GM23338 (cell line): ENCODE data around the gene TBC1D16.

Source experiments
- CREB1 ChIP-seq: fragments of 250-450 bp; sonication (Bioruptor Pico); IDR thresholded peaks from 2 replicates; pipeline ENCODE4 v1.5.0; 2020; ENCODE audit warnings: low read depth, mild to moderate bottlenecking, moderate library complexity
- CTCF ChIP-seq, 2 experiments: fragments of 200-600 bp in 1 of 2; sonication (generic) in 1 of 2; conservative IDR thresholded peaks; 2 replicates each; pipeline versions ENCODE4 v1.5.1 to v1.6.1; 2016 to 2017; ENCODE audit warnings: antibody characterized with exemption in 2 of 2, low read depth in 2 of 2, mild to moderate bottlenecking in 2 of 2, moderate library complexity in 1 of 2
- EZH2 ChIP-seq: fragments of 200-600 bp; sonication (generic); IDR thresholded peaks from one replicate; pipeline ENCODE4 v1.8.0; 2017; ENCODE audit warnings: antibody characterized with exemption, mild to moderate bottlenecking, low read depth; ENCODE audit not compliant: unreplicated experiment
- JUNB ChIP-seq: IDR thresholded peaks from one replicate; pipeline ENCODE4 v1.6.1; 2016; ENCODE audit warnings: antibody characterized with exemption; ENCODE audit not compliant: unreplicated experiment
- STAT1 ChIP-seq: IDR thresholded peaks from one replicate; pipeline ENCODE4 v1.6.1; 2016; ENCODE audit warnings: antibody characterized with exemption; ENCODE audit not compliant: unreplicated experiment
- ZNF331 ChIP-seq: fragments of 250-450 bp; sonication (Bioruptor Pico); IDR thresholded peaks from 2 replicates; pipeline ENCODE4 v1.5.0; 2020; ENCODE audit warnings: low read depth, mild to moderate bottlenecking, moderate library complexity

- TF ChIP-seq CTCF (conservative IDR thresholded peaks at IDR 0.05; ENCODE audit: low read depth in 2 of 2) (no peak), ZNF331 (CRISPR knock-in tag) (no peak), STAT1 (no peak), CREB1 (no peak), EZH2 (no peak), JUNB (no peak)
These were observed 99.6 kb downstream of the TBC1D16 start for GRCh38 chr17:79936050-79936449.
